COR-L47 (cell line): ENCODE data around the gene SCG2.
A peak's percentile ranks its signal among the peaks of the same experiment; 100 is the strongest.
"Not testable (repeated sequence)": the region's sequence is repeated elsewhere in the genome, so short reads cannot be mapped to it uniquely, and the experiment has no call there.

ENCODE experiments used
- DNase-seq: peaks from one replicate; lab custom pipeline; 2025; lab: John Stamatoyannopoulos, UW

Gene SCG2

GRCh38 chr2:223612501-223612900, 10.3 kb upstream of the SCG2 start:
- DNase-seq, result no peak

GRCh38 chr2:223611061-223611460, 8.9 kb upstream of the SCG2 start:
- no peak for DNase-seq

DNA sequence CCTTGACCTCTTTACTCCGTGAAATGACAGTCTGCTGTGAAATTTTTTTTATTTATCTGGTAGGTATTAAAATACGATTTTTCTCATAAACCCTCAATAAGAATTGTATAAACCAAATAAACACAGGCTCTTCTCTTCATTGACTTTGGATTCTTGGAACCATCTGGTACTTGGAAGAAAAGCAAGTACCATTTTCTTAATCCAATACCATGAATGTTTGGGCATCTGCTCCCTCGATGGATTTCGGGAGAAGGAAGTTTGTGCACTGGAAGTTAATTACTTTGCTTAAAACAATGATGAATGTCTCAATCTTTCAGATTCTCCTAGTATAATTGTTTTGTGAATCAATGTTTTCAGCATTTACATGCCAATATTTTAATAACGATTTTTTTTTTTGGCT, 5.3 kb upstream of the SCG2 start:
- DNase-seq, result no peak

- no peak for DNase-seq
These were observed 4.8 kb upstream of the SCG2 start for GRCh38 chr2:223606946-223607345.

DNA sequence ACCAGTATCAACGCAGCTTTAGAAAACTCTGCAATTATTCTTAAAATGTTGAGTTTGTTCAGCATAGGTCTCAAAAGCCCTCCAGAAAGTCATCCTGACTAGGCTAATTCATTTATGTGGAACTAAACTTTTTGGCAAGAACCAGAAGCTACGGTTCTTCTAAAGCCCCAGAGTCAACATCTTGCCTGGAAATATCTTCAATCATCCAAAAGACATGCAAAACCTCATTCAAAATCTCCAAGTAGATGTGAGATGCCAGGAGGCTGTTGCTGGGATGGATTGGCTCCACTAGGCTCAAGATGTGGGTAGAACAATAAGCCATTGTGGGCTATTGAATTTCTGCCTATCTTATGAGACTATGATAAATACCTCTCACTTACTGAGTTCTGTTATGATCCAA, 2.1 kb upstream of the SCG2 start:
- no peak for DNase-seq

DNA sequence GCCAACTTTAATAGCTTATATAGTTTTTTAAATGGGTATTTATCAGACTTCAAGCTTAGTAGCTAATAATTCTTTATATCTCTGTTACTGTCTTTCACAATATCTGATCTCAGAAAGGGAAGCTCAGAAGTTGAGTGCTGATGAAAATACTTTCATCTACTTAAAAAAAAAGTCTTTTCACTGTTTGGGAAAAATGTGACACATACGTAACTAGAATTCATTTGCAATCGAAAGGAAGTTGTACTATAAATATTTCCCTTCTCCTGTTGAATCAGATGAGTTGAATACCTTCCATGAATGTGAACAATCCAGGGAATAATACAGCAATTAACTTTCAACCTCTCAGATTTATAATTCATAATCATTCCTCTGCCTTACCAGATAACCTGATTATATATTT, 811 bp upstream of the SCG2 start:
- no peak for DNase-seq

DNA sequence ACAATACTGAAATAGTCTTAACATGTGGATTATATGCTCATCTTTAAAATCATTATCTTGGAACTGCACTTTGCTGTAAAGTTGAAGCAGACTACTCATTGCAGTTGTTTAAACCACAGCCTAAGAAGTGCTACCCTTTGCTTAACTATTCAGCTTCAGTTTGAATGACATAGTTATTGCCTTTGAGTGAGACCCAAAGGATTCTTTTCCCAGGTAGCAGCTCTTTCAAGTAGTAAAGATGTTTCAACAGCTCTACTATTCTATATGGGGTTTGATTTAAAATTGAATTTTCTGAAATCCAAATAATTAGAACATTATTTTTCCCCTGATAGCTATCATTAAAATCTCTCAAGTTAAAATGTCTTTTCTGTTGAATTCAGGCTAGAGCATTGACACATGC, 1.1 kb downstream of the SCG2 start:
- no peak for DNase-seq

GRCh38 chr2:223599640-223600380, 2.4 kb downstream of the SCG2 start:
- DNase-seq, result no peak

DNA sequence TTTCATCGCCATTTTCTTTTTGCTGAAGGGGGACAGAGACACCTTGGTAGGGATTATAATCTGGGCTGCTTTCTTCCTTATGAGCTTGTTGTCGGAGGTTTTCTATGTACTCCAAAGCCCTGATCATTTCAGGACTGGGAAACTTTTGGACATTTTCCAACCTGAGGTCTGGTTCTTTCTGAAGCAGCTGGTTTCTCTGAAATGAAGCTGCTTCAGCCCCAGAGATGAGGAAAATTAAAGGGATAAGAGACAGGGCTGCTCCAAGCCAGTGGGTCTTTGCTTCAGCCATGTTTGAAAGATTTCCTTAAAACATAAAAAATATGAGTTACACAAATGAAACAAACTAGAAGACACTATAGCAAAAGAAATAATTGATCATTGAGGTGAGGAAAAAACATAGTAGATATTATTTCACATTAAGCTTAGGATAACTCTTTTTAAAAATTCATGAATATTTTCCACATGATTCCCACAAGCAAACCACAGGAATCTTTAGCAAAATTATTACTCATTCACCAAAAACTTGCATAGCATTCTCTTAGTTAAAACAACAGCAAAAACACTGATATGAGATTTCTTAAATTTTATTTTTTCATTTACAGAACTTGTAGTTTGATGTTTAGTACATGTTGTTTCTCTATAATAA, 3.0 kb downstream of the SCG2 start:
- DNase-seq, result no peak

- DNase-seq, result no peak
These were observed 5.1 kb downstream of the SCG2 start for GRCh38 chr2:223597076-223597475.

GRCh38 chr2:223596208-223596607, 6.0 kb downstream of the SCG2 start:
- no peak for DNase-seq

DNA sequence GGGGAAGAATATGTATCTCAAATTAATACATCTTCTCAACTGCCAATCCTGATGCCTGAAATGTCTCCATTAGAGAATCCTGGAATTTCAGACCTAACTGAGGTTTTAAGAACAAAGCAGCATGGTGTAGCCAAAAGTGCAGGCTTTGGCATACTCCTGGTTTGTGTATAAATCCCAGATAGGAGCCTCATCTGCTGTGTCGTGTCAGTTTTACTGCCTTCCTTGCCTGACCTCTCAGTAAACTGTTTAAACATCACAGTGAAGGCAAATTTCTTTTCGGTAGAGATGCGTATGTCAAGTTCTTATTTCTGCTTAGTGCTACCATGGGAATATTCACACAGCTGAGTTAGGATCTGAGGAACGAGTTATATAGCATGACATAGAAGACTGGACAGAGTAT, 7.3 kb downstream of the SCG2 start:
- no peak for DNase-seq

- no peak for DNase-seq
These were observed 7.9 kb downstream of the SCG2 start for GRCh38 chr2:223594259-223594658.

GRCh38 chr2:223592689-223593088, 9.5 kb downstream of the SCG2 start:
- DNase-seq, result not testable (repeated sequence)

DNA sequence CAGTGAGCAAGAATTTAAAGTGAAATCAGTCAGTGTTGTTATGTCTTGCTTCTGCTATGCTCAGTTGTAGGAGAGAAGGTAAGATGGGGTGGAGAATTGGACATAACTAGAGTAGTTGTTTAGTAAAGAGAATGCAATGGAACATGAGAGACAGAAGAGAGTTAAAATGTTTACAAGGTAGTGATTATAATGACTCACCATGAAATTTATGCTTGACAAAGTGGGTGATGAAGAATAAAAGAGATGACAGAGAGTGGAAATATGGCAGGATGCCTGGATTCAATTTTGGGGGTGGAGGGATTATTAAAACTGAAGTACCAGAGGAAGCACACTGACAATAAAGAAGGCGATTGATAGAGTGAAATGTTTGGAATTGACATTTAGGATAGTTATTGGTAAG, 10.6 kb downstream of the SCG2 start:
- peak; percentile 62 for DNase-seq

DNA sequence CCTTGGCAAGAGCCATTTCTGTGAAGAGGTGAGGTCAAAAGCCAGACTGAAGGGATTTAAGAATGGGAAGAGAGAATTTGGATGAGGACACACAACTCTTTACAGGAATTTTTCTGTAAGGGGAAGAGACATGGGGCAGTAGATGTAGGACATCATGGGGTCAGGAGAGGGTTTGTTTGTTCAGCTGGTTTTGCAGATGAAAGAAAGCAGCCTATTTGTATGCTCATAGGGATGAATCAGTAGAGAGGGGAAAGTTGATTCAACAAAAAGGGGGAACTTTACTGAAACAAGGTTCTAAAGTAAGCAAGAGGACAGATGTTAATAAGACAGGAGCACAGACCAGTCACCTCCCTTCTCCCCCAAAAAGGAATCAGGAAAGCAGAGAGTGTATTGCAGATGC, 11.2 kb downstream of the SCG2 start:
- no peak for DNase-seq

DNA sequence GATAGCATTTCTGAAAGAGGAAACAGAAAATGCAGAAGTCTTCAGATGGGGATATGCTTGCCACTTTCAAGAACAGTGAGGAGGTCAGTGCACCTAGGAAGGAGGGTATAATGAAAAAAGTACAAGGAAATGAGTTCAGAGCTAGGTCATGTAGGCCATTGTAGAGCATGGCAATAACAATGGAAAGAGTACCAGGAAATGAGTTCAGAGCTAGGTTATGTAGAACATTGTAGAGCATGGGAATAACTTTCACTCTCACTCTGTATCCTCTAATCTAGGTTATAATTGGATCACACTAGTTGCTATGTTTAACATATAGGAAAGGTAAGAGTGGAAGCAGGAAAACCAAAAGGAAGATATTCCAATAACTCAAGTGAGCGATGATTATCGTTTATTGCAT, 12.3 kb downstream of the SCG2 start:
- DNase-seq, result no peak

DNA sequence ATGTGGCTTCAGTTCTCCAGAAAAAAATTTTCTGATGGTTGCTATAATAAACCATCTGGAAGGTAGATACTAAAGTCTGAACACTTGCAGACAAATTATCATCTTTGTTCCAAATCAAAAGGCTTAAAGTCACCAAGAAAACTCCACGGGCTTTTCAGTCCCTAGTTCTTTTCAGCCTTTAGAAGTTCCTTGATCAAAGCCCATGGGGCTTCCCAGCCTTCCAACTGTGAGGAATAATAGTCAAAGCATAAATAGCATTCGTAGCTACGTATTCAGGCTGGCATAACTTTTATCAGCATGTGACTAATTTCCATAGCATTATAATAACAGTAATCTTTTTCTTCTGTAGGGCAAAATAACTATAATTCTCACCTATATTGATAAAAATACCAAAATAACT, 13.9 kb downstream of the SCG2 start:
- DNase-seq, result no peak

DNA sequence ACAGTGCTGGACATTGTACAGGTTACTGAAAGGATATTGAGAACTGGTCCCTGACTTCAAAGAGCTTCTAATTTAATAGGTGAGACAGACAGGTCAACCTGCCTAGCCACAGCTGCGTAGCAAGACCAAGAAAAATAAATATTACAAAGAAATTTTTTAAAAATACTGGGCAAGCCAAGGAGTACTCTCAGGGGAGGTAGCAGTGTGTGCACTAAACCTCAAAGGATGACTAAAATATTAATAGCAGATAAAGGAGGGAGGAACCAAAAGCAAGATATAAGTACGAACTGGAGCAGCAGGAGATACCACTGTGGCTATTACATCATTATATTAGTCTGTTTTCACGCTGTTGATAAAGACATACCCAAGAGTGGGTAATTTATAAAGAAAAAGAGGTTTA, 14.9 kb downstream of the SCG2 start:
- DNase-seq, result no peak

DNA sequence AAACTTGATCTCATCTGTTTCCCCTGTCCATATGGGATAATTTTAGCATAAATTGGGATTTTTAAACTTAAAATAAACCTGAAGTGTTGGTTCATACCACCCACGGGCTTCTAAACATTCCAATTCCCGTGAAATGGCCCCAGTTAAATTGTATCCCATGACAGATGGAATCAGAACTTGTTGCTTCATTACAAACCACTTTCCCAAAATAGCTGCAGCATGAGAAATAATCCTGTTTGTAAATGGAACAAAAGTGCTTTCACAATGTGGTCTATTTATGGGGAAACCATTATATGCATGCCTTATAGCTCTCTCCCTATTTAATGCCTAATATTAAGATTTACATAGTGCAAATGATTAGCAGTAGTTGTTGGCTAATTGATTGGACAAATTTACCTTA, 15.9 kb downstream of the SCG2 start:
- DNase-seq, result no peak

- DNase-seq, result peak; percentile 90
These were observed 16.5 kb downstream of the SCG2 start for GRCh38 chr2:223585666-223586065.

- DNase-seq, result no peak
These were observed 20.2 kb downstream of the SCG2 start for GRCh38 chr2:223582001-223582400.

DNA sequence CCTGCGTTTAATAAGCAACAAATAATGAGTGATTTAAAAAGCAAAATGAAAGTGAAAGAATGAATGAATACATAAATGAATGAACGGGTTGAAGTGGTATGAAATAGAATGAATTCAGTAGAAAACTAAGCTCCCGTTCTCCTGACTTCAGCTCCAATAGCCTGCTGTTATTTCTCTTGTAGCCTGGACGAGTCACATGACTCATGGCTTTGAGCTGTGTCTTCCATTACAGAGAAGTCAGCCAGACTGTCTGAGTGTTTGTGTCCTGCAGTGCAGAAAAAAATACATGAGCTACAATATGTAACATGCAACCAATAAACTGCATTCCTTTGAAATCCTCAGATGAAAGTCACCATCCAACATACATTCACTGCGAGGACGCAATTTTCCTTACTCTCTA, 21.2 kb downstream of the SCG2 start:
- no peak for DNase-seq

- DNase-seq, result no peak
These were observed 23.3 kb downstream of the SCG2 start for GRCh38 chr2:223578846-223579245.
